Cardiac muscle cell (in vitro differentiated cells and primary cell): ENCODE results near the gene MR1. TPM values are rescaled to one million over a fixed set of nuclear protein-coding genes. Genes with fewer than 3 reads are reported as not detected.

Experiments
- DNase-seq, 2 donors: peaks; one replicate each; pipeline versions ENCODE4 v3.0.0 to v3.0.0-alpha.2; 2010 to 2017; ENCODE audit warnings: low read depth in 1 of 2, low spot score in 1 of 2
- H3K27ac ChIP-seq: fragments of 200-600 bp; sonication (generic); 2 replicates; pipeline ENCODE4 v1.5.1; 2016
- H3K27me3 ChIP-seq: fragments of 200-600 bp; sonication (generic); 2 replicates; pipeline ENCODE4 v1.6.0; 2016; ENCODE audit warnings: control low read depth
- H3K36me3 ChIP-seq: fragments of 200-600 bp; sonication (generic); 2 replicates; pipeline ENCODE4 v1.5.1; 2016; ENCODE audit warnings: control low read depth
- H3K4me1 ChIP-seq: fragments of 200-600 bp; sonication (generic); 2 replicates; pipeline ENCODE4 v1.8.1; 2017; ENCODE audit warnings: low read depth, mild to moderate bottlenecking, mixed run types
- H3K4me3 ChIP-seq: fragments of 200-600 bp; sonication (generic); 2 replicates; pipeline ENCODE4 v1.5.1; 2016; ENCODE audit warnings: mild to moderate bottlenecking
- H3K9me3 ChIP-seq: fragments of 200-600 bp; sonication (generic); 2 replicates; pipeline ENCODE4 v1.5.1; 2017; ENCODE audit warnings: low read depth, mild to moderate bottlenecking, control low read depth
- CTCF ChIP-seq: IDR thresholded peaks from 2 replicates; pipeline ENCODE4 v1.5.1; 2012; ENCODE audit warnings: low read depth, mild to moderate bottlenecking, low read length
- polyA plus RNA-seq: library from polyadenylated mRNA; unstranded; fragments of >200 nt; fragmentation: Nextera tagmentation; extraction: Ambion mirVana; gene quantifications from 2 replicates; pipeline ENCODE4 v1.2.1, GENCODE V29; 2016
- total RNA-seq: library from RNA; depleted of rRNA; stranded (reverse); fragments of >200 nt; gene quantifications from 2 replicates; pipeline ENCODE4 v1.2.3, GENCODE V29; 2016

Gene MR1
- total and polyA plus RNA-seq, 2 experiments from 2014 or later, result 0.12 TPM; not detected in 1

DNA sequence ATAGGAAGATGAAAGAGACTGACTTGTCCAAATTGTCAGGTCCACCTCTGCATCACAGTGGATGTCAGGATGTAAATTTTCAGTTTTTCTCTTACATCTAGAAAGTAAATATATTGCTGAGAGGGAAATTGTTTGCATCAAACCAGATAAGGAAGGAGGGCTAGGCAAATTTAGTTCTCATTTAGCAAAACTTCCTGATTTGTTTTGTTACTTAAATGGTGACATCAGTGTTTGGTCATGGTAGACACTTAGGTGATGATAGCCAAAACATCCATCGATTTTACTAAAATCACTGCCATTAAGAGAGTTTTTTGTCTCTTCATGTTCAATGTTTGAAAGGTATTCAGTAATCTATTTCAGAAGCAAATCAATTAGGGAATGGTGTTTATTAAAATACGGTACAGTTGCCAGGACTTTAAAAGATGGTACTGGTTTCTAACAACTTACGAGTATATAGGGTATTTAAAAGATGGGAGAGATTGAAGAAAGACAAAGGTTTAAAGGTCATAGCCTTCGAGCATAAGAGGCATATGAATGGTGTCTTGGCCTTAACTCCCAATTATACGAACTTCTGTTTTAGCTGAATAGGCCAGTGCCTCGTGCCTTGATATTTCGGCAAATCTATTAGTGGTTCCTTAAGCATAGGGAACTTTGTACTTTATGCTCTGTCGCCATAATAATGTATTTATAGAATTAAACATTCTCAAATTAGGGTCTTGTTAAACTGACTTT, 57.7 kb downstream of the MR1 start:
- no peak for DNase-seq
- no peak overlapping the region for H3K27ac ChIP-seq
- H3K27me3 ChIP-seq, result peaks cover 16% of the 10 kb centered on the region
- H3K4me1 ChIP-seq, result peaks cover 10% of the 10 kb centered on the region
- no peaks in the 10 kb centered on the region for H3K9me3 ChIP-seq
- no peaks in the 10 kb centered on the region for H3K36me3 ChIP-seq
- H3K4me3 ChIP-seq, result no peak overlapping the region
- TF ChIP-seq CTCF, result no peak

- no peak for TF ChIP-seq CTCF
- no peak overlapping the region for H3K27ac ChIP-seq
- H3K4me3 ChIP-seq, result no peak overlapping the region
- no peaks in the 10 kb centered on the region for H3K36me3 ChIP-seq
- no peaks in the 10 kb centered on the region for H3K9me3 ChIP-seq
- no peak for DNase-seq
- H3K4me1 ChIP-seq, result peaks cover 10% of the 10 kb centered on the region
- peaks cover 10% of the 10 kb centered on the region for H3K27me3 ChIP-seq
Measured at GRCh38 chr1:181092056-181092455, 58.3 kb downstream of the MR1 start.

GRCh38 chr1:181092883-181093458, 59.2 kb downstream of the MR1 start:
- Histone ChIP-seq H3K9me3 (no peaks in the 10 kb centered on the region), H3K4me1 (peaks cover 10% of the 10 kb centered on the region), H3K4me3 (no peak overlapping the region), H3K27ac (no peak overlapping the region), H3K27me3 (peaks cover 1% of the 10 kb centered on the region), H3K36me3 (no peaks in the 10 kb centered on the region)
- TF ChIP-seq CTCF, result no peak
- no peak for DNase-seq

GRCh38 chr1:181094416-181095212, 60.8 kb downstream of the MR1 start:
- no peaks in the 10 kb centered on the region for H3K36me3 ChIP-seq
- H3K9me3 ChIP-seq, result no peaks in the 10 kb centered on the region
- peak overlapping the region; percentile 73 for H3K27ac ChIP-seq
- TF ChIP-seq CTCF, result no peak
- no peaks in the 10 kb centered on the region for H3K27me3 ChIP-seq
- H3K4me3 ChIP-seq, result no peak overlapping the region
- H3K4me1 ChIP-seq, result peaks cover 19% of the 10 kb centered on the region
- DNase-seq, result peak; percentile 80 to 96

GRCh38 chr1:181095260-181095659, 61.5 kb downstream of the MR1 start:
- no peak for DNase-seq
- H3K27ac ChIP-seq, result no peak overlapping the region

More at GRCh38 chr1:181095260-181095659, 61.5 kb downstream of the MR1 start:
- H3K36me3 ChIP-seq, result no peaks in the 10 kb centered on the region
- H3K27me3 ChIP-seq, result no peaks in the 10 kb centered on the region
- H3K4me1 ChIP-seq, result peaks cover 25% of the 10 kb centered on the region
- H3K9me3 ChIP-seq, result no peaks in the 10 kb centered on the region
- H3K4me3 ChIP-seq, result no peak overlapping the region
- no peak for TF ChIP-seq CTCF
